A549 (cell line): ENCODE measurements around the gene SGSH. TPM values are rescaled to one million over a fixed set of nuclear protein-coding genes. Genes with fewer than 3 reads are reported as not detected.

Source experiments
- ATAC-seq, 2 experiments: fragments of 200-7000 bp in 1 of 2; fragments of >200 bp in 1 of 2; cut with Nextera tagmentation in 1 of 2; cut with Tn5 transposase in 1 of 2; 3 replicates each; pipeline versions ENCODE4 v1.8.0 to v1.9.1; 2018 to 2020; ENCODE audit warnings: mild to moderate bottlenecking in 1 of 2, moderate library complexity in 1 of 2
- CTCF ChIA-PET: fragments of 300-600 bp; sonication (Branson Sonifier 250); formaldehyde crosslinking; extraction: SDS; loops from one replicate; lab custom pipeline; 2021; ENCODE audit warnings: antibody characterized with exemption, inconsistent platforms; lab: Yijun Ruan, JAX
- POLR2A ChIA-PET: fragments of 350-600 bp; formaldehyde crosslinking; extraction: SDS; loops from one replicate; lab custom pipeline; 2021; ENCODE audit warnings: antibody characterized with exemption, inconsistent platforms; lab: Yijun Ruan, JAX
- DNase-seq, 2 experiments: peaks; one replicate each; pipeline versions ENCODE4 v3.0.0 to v3.0.0-alpha.2; 2011 to 2016; ENCODE audit warnings: low read depth in 1 of 2, low spot score in 1 of 2
- FAIRE-seq: peaks from 2 replicates; lab custom pipeline; 2011; peaks lifted over from hg19 to GRCh38; lab: Jason Lieb, UNC
- H3K27ac ChIP-seq, 2 experiments: fragments of >200 bp; sonication (Bioruptor Twin); formaldehyde crosslinking; 3 replicates each; pipeline ENCODE4 v1.5.1; 2016 to 2017
- H3K4me1 ChIP-seq: fragments of >200 bp; sonication (Bioruptor Twin); formaldehyde crosslinking; 3 replicates; pipeline ENCODE4 v1.6.1; 2016
- H3K4me2 ChIP-seq: fragments of >200 bp; sonication (Bioruptor Twin); formaldehyde crosslinking; 3 replicates; pipeline ENCODE4 v1.6.1; 2016
- H3K4me3 ChIP-seq: fragments of >200 bp; sonication (Bioruptor Twin); formaldehyde crosslinking; 3 replicates; pipeline ENCODE4 v1.5.1; 2016
- H3K9me3 ChIP-seq: fragments of >200 bp; sonication (Bioruptor Twin); formaldehyde crosslinking; 3 replicates; pipeline ENCODE4 v1.6.1; 2016
- BHLHE40 ChIP-seq: IDR thresholded peaks from 2 replicates; pipeline ENCODE4 v1.6.1; 2012; ENCODE audit warnings: low read depth, low read length, inconsistent platforms
- CBX2 ChIP-seq: fragments of 200-600 bp; sonication (generic); IDR thresholded peaks from 2 replicates; pipeline ENCODE4 v1.6.1; 2016; ENCODE audit warnings: low read depth, mild to moderate bottlenecking, borderline replicate concordance
- CEBPB ChIP-seq, 2 experiments: fragments of >200 bp in 1 of 2; sonication (Bioruptor Twin) in 1 of 2; formaldehyde crosslinking in 1 of 2; IDR thresholded peaks; 2 replicates each; pipeline ENCODE4 v1.6.1; 2012 to 2016
- CHD2 ChIP-seq: fragments of 150-350 bp; IDR thresholded peaks from 2 replicates; pipeline ENCODE4 v1.6.1; 2014; ENCODE audit warnings: low read length; ENCODE audit not compliant: partially characterized antibody
- CTCF ChIP-seq: fragments of >200 bp; sonication (Bioruptor Twin); formaldehyde crosslinking; IDR thresholded peaks from 3 replicates; pipeline ENCODE4 v1.5.1; 2016
- EHF ChIP-seq: fragments of 250-450 bp; sonication (Bioruptor Pico); IDR thresholded peaks from 2 replicates; pipeline ENCODE4 v1.5.0; 2020; ENCODE audit warnings: mild to moderate bottlenecking
- ESRRA ChIP-seq: fragments of 150-350 bp; IDR thresholded peaks from 2 replicates; pipeline ENCODE4 v1.6.1; 2014; ENCODE audit warnings: mild to moderate bottlenecking, low read length, borderline replicate concordance
- GATA3 ChIP-seq: IDR thresholded peaks from 2 replicates; pipeline ENCODE4 v1.6.1; 2012; ENCODE audit warnings: borderline replicate concordance
- HEYL ChIP-seq: fragments of 250-450 bp; sonication (Bioruptor Pico); IDR thresholded peaks from 2 replicates; pipeline ENCODE4 v1.8.0; 2021; ENCODE audit warnings: mild to moderate bottlenecking, moderate library complexity
- HOXA7 ChIP-seq: fragments of 250-450 bp; sonication (Bioruptor Pico); IDR thresholded peaks from 2 replicates; pipeline ENCODE4 v1.5.0; 2020; ENCODE audit warnings: mild to moderate bottlenecking, moderate library complexity
- HOXB5 ChIP-seq: fragments of 250-450 bp; sonication (Bioruptor Pico); IDR thresholded peaks from 2 replicates; pipeline ENCODE4 v1.5.0; 2020; ENCODE audit warnings: mild to moderate bottlenecking, moderate library complexity
- KDM5A ChIP-seq: fragments of 200-600 bp; sonication (generic); IDR thresholded peaks from 2 replicates; pipeline ENCODE4 v1.6.1; 2016; ENCODE audit warnings: antibody characterized with exemption, mild to moderate bottlenecking
- MAZ ChIP-seq: fragments of 150-350 bp; IDR thresholded peaks from 2 replicates; pipeline ENCODE4 v1.6.1; 2014; ENCODE audit warnings: antibody characterized with exemption, low read depth, low read length, borderline replicate concordance
- NFE2L2 ChIP-seq: fragments of 150-350 bp; conservative IDR thresholded peaks from 2 replicates; pipeline ENCODE4 v1.6.1; 2014; ENCODE audit warnings: low read length
- REST ChIP-seq: fragments of 200-600 bp; sonication (generic); IDR thresholded peaks from 2 replicates; pipeline ENCODE4 v1.6.1; 2016; ENCODE audit warnings: antibody characterized with exemption, mild to moderate bottlenecking, moderate library complexity
- RFX5 ChIP-seq: fragments of 450-650 bp; IDR thresholded peaks from 2 replicates; pipeline ENCODE4 v1.7.1; 2014; ENCODE audit warnings: antibody characterized with exemption, mild to moderate bottlenecking, moderate library complexity
- SMC3 ChIP-seq: fragments of >200 bp; sonication (Bioruptor Twin); formaldehyde crosslinking; IDR thresholded peaks from 3 replicates; pipeline ENCODE4 v1.6.1; 2018; ENCODE audit warnings: inconsistent platforms
- SREBF2 ChIP-seq: fragments of 450-650 bp; IDR thresholded peaks from 2 replicates; pipeline ENCODE4 v1.6.1; 2014; ENCODE audit warnings: mild to moderate bottlenecking, moderate library complexity
- TFCP2L1 ChIP-seq: fragments of 250-450 bp; sonication (Bioruptor Pico); IDR thresholded peaks from 2 replicates; pipeline ENCODE4 v1.5.0; 2021; ENCODE audit warnings: mild to moderate bottlenecking
- ZNF302 ChIP-seq: fragments of 250-450 bp; sonication (Bioruptor Pico); IDR thresholded peaks from 2 replicates; pipeline ENCODE4 v1.9.0; 2021; ENCODE audit warnings: inconsistent platforms, mild to moderate bottlenecking, moderate library complexity
- WGBS: methylation state at CpG from one replicate; pipeline ENCODE4 v1.1.6; 2017; ENCODE audit errors: missing lambda C conversion rate; 5-methylcytosine and 5-hydroxymethylcytosine counted together
- polyA plus RNA-seq, 4 experiments: library from polyadenylated mRNA; depleted of rRNA in 3 of 4; stranded (reverse); fragments of >200 nt; fragmentation: RNase III in 1 of 4; extraction: RNeasy Plus Mini Kit Qiagen cat#74134 plus additional on column Dnase treatment in 1 of 4; gene quantifications; 2 replicates in 3 of 4; 3 replicates in 1 of 4; pipeline ENCODE4 v1.2.3, GENCODE V29; 2011 to 2017
- TF ChIP-seq, protein P1 (sequence below): fragments of >200 bp; sonication (Bioruptor Twin); formaldehyde crosslinking; IDR thresholded peaks from 3 replicates; pipeline ENCODE4 v1.6.1; 2016
- TF ChIP-seq, protein P2 (sequence below): IDR thresholded peaks from 2 replicates; pipeline ENCODE4 v1.6.1; 2012
- TF ChIP-seq, protein P3 (sequence below): fragments of 250-450 bp; sonication (Bioruptor Pico); IDR thresholded peaks from 2 replicates; pipeline ENCODE4 v1.5.0; 2021; ENCODE audit warnings: mild to moderate bottlenecking, moderate library complexity, borderline replicate concordance
- TF ChIP-seq, protein P4 (sequence below): fragments of 450-650 bp; IDR thresholded peaks from 2 replicates; pipeline ENCODE4 v1.6.1; 2014; ENCODE audit warnings: antibody characterized with exemption

The SGSH gene
- polyA plus RNA-seq, 2 of the 4 experiments (the other 2 are of a cell fraction), result 14.5 to 24.7 TPM

DNA sequence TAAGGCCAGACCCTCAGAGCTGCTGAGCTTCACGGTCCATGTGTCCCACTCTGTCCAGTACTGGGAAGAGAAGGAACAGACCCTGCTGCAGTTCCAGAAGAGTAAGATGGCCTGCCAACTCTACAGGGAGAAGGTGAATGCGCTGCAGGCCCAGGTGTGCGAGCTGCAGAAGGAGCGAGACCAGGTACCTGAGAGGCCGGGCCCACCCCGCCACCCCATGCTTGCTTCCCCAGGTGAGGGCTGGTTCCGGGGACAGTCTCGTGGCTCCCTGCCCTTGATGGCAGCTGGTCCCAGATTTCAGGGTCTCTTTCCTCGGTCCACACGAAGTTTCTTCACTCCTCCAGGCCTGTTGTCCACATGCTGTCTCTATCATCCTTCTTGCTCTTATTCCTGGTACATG lies 29.4 kb downstream of the SGSH start:
- WGBS, result 83% methylated on average over 10 of the region's 10 CpGs
- H3K4me3 ChIP-seq, result no peak overlapping the region
- no peak for DNase-seq
- H3K27ac ChIP-seq, result no peak overlapping the region
- ChIA-PET POLR2A (no interaction called here), CTCF (interaction anchor here (0.9 to 2.4 kb wide), 7 partner anchors 11 to 108 kb away, joined by 3 to 8 read pairs (median 5); partner anchors contain the start of gene GAA)
- ATAC-seq, result no peak
- H3K4me2 ChIP-seq, result no peak overlapping the region
- TF ChIP-seq CBX2, result no peak
- no peak for TF ChIP-seq SREBF2
- TF ChIP-seq KDM5A, result no peak
- no peak for TF ChIP-seq CTCF
- TF ChIP-seq EHF (CRISPR knock-in tag), result no peak
- TF ChIP-seq, protein P1, sequence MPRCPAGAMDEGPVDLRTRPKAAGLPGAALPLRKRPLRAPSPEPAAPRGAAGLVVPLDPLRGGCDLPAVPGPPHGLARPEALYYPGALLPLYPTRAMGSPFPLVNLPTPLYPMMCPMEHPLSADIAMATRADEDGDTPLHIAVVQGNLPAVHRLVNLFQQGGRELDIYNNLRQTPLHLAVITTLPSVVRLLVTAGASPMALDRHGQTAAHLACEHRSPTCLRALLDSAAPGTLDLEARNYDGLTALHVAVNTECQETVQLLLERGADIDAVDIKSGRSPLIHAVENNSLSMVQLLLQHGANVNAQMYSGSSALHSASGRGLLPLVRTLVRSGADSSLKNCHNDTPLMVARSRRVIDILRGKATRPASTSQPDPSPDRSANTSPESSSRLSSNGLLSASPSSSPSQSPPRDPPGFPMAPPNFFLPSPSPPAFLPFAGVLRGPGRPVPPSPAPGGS, result no peak
- TF ChIP-seq NFE2L2, result no peak
- TF ChIP-seq, protein P2, sequence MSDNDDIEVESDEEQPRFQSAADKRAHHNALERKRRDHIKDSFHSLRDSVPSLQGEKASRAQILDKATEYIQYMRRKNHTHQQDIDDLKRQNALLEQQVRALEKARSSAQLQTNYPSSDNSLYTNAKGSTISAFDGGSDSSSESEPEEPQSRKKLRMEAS, result no peak
- TF ChIP-seq ZNF302 (CRISPR knock-in tag), result no peak
- TF ChIP-seq GATA3, result no peak
- no peak for TF ChIP-seq MAZ
- TF ChIP-seq, protein P3, sequence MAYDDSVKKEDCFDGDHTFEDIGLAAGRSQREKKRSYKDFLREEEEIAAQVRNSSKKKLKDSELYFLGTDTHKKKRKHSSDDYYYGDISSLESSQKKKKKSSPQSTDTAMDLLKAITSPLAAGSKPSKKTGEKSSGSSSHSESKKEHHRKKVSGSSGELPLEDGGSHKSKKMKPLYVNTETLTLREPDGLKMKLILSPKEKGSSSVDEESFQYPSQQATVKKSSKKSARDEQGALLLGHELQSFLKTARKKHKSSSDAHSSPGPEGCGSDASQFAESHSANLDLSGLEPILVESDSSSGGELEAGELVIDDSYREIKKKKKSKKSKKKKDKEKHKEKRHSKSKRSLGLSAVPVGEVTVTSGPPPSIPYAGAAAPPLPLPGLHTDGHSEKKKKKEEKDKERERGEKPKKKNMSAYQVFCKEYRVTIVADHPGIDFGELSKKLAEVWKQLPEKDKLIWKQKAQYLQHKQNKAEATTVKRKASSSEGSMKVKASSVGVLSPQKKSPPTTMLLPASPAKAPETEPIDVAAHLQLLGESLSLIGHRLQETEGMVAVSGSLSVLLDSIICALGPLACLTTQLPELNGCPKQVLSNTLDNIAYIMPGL (CRISPR knock-in tag), result no peak
- no peak for TF ChIP-seq HEYL (CRISPR knock-in tag)
- TF ChIP-seq TFCP2L1, result no peak
- TF ChIP-seq HOXB5, result no peak
- H3K4me1 ChIP-seq, result peaks cover 15% of the 10 kb centered on the region
- H3K9me3 ChIP-seq, result no peaks in the 10 kb centered on the region
- no peak for FAIRE-seq

GRCh38 chr17:80189611-80190010 lies 30.5 kb downstream of the SGSH start:
- Histone ChIP-seq H3K4me1 (peaks cover 15% of the 10 kb centered on the region), H3K4me3 (no peak overlapping the region), H3K9me3 (no peaks in the 10 kb centered on the region), H3K27ac (no peak overlapping the region), H3K4me2 (no peak overlapping the region)
- ChIA-PET CTCF (interaction anchor here (1.2 to 3.9 kb wide), 4 partner anchors 10 to 107 kb away, joined by 3 to 18 read pairs (median 6); partner anchors contain the start of gene GAA), POLR2A (no interaction called here)
- no peak for DNase-seq
- no peak for ATAC-seq
- FAIRE-seq, result no peak
- 91% methylated on average over 23 of the region's 23 CpGs for WGBS
- TF ChIP-seq GATA3 (no peak), RFX5 (no peak), REST (no peak), SMC3 (no peak), HOXA7 (CRISPR knock-in tag) (no peak), BHLHE40 (no peak), CEBPB (IDR thresholded peaks at IDR 0.05) (no peak), CHD2 (no peak), MAZ (no peak), ESRRA (no peak), HOXB5 (no peak)
- TF ChIP-seq, protein P3 (CRISPR knock-in tag), result no peak
- TF ChIP-seq, protein P4, sequence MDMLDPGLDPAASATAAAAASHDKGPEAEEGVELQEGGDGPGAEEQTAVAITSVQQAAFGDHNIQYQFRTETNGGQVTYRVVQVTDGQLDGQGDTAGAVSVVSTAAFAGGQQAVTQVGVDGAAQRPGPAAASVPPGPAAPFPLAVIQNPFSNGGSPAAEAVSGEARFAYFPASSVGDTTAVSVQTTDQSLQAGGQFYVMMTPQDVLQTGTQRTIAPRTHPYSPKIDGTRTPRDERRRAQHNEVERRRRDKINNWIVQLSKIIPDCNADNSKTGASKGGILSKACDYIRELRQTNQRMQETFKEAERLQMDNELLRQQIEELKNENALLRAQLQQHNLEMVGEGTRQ, result no peak
